NCI-H128 (cell line): ENCODE results near the gene GNB4.

Source experiments
- DNase-seq: peaks from one replicate; lab custom pipeline; 2025; ENCODE audit not compliant: unreplicated experiment; lab: John Stamatoyannopoulos, UW

GNB4 gene

DNA sequence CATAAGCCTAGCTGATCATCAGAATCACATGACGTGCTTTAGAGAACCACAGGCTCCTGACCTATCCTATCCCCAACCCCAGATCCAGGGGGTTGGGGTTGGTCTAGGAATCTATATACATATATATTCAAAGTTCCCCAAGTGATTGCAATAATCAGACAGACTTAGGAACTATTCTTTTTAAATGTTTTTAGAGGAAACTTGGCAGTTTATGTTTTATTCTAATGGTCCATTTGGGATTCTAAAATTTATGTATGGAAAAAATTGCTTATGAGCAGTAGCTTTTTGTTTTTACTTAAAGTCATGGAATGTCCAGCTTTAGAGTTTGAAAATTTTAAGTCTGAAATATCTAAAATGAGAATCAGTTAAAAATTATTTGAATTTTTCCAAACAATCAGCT is 81.6 kb downstream of the GNB4 start:
- no peak for DNase-seq

DNA sequence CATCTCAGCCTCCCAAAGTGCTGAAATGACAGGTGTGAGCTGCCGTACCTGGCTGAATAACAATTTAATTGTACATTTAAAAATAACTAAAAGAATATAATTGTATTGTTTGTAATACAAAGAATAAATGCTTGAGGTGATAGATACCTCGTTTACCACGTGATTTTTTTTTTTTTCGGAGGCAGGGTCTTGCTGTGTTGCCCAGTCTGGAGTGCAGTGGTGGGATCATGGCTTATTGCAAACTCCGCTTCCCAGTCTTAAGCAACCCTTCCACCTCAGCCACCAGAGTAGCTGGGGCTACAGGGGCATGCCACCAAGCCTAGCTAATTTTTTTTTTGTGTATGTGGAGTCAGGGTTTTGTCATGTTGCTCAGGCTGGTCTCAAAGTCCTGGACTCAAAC is 87.9 kb downstream of the GNB4 start:
- DNase-seq: no peak

DNA sequence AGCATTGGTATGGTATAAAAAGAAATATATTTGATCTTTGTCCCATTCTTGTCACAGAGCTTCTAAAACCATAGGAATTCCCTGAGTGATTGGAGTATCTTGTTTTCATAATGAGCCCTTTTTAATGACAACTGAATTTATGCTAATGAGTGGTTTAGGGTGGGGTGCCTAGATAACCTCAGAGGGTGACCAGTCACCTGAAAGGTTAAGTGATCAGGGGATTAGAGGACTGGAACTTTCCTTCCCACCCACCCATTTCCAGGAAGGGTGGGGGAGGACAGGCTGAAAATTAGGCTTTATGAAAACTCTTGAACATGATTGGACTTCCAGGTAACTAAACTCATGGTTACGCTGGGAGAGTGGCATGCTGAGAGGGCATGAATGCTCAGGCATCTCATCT is 95.3 kb downstream of the GNB4 start:
- DNase-seq: no peak

DNA sequence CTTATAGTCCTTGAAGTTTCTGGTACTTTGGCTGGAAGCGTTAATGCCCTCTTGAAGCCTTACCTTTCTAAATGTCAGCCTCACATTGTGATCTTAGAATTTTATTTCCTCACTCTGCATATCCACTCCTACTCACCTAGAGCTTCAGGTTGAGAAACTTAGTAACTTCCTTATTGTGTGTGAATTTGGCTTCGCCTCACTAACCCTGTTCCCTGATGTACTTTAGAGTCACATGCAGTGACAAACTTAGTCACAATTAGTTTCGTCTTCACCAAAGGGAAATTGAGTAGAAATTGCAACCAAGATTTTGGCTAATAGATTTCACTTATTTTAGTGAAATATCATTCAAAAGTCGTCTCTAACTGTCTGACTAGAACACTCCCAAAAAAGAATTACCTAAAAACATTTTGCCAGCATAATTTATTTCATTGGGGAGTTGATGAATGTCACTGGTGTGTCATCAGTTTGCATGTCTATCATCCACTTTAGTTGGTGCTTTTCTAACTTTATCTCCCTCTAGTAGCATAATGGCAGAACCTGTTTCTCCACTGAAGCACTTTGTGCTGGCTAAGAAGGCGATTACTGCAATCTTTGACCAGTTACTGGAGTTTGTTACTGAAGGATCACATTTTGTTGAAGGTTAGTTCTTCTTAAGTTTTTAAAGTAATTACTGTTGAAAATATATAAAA is 102.8 kb downstream of the GNB4 start:
- no peak for DNase-seq

DNA sequence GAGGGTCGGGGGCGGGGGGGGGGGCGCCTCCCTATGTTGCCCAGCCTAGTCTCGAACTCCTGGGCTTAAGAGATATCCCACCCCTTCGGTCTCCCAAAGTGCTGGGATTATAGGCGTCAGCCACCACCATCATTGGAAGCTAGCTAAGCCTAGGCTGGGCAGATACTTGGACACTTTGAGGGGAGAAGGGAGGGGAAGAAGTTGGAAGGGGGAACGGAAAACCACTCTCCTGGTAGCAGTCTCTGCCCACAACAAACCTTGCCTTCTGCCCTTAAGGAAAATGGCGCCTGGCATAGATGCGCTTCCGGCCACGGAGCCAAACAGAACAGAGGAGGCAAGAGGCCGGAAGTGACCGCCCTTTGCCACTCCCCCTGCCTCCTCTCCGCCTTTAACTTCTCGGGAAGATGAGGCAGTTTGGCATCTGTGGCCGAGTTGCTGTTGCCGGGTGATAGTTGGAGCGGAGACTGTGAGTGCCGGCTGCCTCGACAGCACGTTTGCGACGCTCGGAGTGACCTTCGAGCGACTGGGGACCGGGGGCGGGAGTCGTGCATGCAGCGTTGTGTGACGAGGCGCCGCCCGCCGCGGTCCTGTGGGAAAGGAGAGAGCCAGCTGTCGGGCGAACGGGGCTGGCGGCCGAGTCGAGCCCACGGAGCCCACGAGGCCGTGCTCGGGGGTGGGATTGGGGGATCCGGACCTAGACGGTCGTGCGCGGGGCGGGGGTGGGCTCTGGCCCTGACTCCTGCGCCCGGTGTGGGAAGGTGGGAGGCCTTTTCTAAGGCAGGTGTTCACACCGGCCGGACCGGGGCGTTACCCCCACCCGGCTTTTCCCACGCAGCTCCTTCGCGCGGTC is 103.7 kb downstream of the GNB4 start, which contains the start of gene MFN1:
MFN1 (plus strand) TSS at position 365 of the 850 bp plus-strand sequence. CDS start 1,143 bp downstream, outside the sequence.
- peak; percentile 93 for DNase-seq
